ENCODE measurements around the gene DCUN1D1. TPM values are rescaled to one million over a fixed set of nuclear protein-coding genes. Genes with fewer than 3 reads are reported as not detected.

Gene DCUN1D1
- total RNA-seq, 3 donors from 2014 or later: 37.5 to 62.0 (median 40.5) TPM

DNA sequence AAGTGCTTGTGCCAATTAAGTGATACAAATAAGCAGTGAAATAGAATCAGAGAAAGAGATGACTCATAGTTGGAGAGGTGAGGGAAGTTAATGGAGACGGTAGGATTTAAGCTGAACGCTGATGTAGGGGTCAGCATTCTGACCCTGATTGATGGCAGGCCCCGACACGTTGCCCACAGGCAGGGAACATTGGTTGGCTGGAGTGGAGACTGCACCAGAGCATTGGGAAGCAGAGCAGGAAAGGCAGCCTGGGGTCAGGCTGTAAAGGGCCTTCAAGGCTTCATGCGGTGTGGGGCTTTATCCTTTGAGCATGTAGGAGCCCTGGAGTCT is 68.6 kb downstream of the DCUN1D1 start:
- Histone ChIP-seq H3K9me3 (no peaks in the 10 kb centered on the region), H3K4me3 (no peak overlapping the region), H3K4me1 (ENCODE audit: low read depth) (no peaks in the 10 kb centered on the region), H3K36me3 (ENCODE audit: low read depth) (no peaks in the 10 kb centered on the region)
- no peak for ATAC-seq
- intact Hi-C loops (cut with DNase I, micrococcal nuclease): no loop called here
- DNase-seq: no peak
- TF ChIP-seq, protein P1, sequence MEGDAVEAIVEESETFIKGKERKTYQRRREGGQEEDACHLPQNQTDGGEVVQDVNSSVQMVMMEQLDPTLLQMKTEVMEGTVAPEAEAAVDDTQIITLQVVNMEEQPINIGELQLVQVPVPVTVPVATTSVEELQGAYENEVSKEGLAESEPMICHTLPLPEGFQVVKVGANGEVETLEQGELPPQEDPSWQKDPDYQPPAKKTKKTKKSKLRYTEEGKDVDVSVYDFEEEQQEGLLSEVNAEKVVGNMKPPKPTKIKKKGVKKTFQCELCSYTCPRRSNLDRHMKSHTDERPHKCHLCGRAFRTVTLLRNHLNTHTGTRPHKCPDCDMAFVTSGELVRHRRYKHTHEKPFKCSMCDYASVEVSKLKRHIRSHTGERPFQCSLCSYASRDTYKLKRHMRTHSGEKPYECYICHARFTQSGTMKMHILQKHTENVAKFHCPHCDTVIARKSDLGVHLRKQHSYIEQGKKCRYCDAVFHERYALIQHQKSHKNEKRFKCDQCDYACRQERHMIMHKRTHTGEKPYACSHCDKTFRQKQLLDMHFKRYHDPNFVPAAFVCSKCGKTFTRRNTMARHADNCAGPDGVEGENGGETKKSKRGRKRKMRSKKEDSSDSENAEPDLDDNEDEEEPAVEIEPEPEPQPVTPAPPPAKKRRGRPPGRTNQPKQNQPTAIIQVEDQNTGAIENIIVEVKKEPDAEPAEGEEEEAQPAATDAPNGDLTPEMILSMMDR (IDR thresholded peaks at IDR 0.05): no peak

- Histone ChIP-seq H3K9me3 (no peaks in the 10 kb centered on the region), H3K4me1 (ENCODE audit: low read depth) (no peaks in the 10 kb centered on the region), H3K36me3 (ENCODE audit: low read depth) (no peaks in the 10 kb centered on the region), H3K4me3 (no peak overlapping the region)
- TF ChIP-seq, protein P1 (IDR thresholded peaks at IDR 0.05): no peak
- DNase-seq (no peak), ATAC-seq (no peak)
- intact Hi-C loops (cut with DNase I, micrococcal nuclease): no loop called here
Observed at GRCh38 chr3:182910936-182911781, 69.2 kb downstream of the DCUN1D1 start.

DNA sequence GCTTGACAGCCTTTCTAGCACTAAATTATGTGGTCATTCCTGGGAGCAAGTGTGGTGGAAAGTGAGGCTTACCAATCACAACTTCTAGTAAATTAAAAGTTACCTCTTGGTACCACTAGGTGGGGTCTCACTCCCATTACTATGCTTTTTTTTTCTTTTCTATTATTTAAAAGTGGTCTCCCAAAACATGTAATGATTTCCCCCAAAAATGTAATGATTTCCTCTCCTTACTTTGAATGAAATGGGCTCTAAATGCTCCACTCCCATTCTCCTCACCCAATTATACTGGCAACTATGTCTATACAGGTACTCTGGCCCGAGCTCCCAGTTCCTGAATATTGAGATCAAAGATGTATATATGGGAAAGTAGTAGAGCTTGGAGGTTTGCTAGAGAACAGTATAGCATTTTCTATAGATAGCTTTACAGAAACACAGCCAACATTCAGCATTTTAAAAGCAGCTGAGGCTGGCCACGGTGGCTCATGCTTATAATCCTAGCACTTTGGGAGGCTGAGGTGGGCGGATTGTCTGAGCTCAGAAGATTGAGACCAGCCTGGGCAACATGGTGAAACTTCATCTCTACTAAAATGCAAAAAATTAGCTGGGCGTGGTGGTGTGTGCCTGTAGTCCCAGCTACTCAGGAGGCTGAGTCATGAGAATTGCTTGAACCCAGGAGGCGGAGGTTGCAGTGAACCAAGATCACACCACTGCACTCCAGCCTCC is 70.9 kb downstream of the DCUN1D1 start:
- DNase-seq: no peak
- Histone ChIP-seq H3K4me3 (no peak overlapping the region), H3K9me3 (no peaks in the 10 kb centered on the region), H3K4me1 (ENCODE audit: low read depth) (no peaks in the 10 kb centered on the region), H3K36me3 (ENCODE audit: low read depth) (no peaks in the 10 kb centered on the region)
- no peak for ATAC-seq
- intact Hi-C loops (cut with DNase I, micrococcal nuclease): no loop called here
- TF ChIP-seq, protein P1 (IDR thresholded peaks at IDR 0.05): no peak

DNA sequence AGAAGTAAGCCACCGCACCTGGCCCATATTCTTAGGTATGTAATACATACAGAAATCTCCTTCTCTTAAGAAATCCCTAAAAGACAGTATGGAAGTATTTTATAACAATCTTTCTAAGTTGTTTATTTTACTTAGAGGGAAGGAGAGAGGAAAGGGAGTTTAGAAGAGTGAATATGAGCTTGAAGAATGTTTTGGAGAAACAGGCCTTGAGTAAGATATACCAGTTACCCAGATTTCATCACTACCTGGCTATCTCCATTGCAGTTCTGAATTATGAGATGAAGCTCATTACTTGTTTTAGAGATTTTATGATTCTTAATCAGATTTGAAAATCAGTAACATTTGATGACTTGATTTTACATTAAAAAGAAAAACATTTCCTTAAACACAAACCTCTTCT is 71.9 kb downstream of the DCUN1D1 start:
- peaks cover 5% of the 10 kb centered on the region for H3K36me3 ChIP-seq (ENCODE audit: low read depth)
- no peak for DNase-seq
- H3K4me3 ChIP-seq: no peak overlapping the region
- TF ChIP-seq, protein P1 (IDR thresholded peaks at IDR 0.05): no peak
- H3K9me3 ChIP-seq: no peaks in the 10 kb centered on the region
- intact Hi-C loops (cut with DNase I, micrococcal nuclease): no loop called here
- no peak for ATAC-seq
- H3K4me1 ChIP-seq (ENCODE audit: low read depth): no peaks in the 10 kb centered on the region

DNA sequence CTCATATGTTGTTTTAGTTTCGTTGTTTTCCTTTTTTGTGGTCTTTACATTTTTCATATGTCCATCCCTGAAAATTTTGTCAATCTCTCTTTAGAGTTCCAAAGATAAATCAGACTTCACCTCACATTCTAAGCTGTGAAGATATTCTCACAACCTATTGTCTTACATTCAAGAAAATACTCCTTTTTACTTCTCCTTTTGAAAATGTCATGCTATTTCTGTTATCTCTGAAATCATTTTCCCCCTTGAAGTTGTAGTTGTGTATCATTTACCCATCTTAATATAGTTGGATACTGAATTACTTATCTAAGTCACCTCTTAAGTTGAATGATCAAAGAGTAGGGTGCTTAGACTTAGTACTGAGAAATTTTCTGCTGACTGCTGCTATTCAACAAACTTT is 74.3 kb downstream of the DCUN1D1 start:
- TF ChIP-seq, protein P1 (IDR thresholded peaks at IDR 0.05): no peak
- peaks cover 5% of the 10 kb centered on the region for H3K36me3 ChIP-seq (ENCODE audit: low read depth)
- DNase-seq (no peak), ATAC-seq (no peak)
- no peaks in the 10 kb centered on the region for H3K4me1 ChIP-seq (ENCODE audit: low read depth)
- no peaks in the 10 kb centered on the region for H3K9me3 ChIP-seq
- intact Hi-C loops (cut with DNase I, micrococcal nuclease): no loop called here
- H3K4me3 ChIP-seq: no peak overlapping the region

Data from mucosa of descending colon (tissue), 3 donors.